Activated naive CD4-positive, alpha-beta T cell treated with anti-CD3 and anti-CD28 coated beads, Interleukin-2, amount 50 U/mL, for 72 hours (primary cell): ENCODE measurements around the gene TMEM116. TPM values are rescaled to one million over a fixed set of nuclear protein-coding genes. Genes with fewer than 3 reads are reported as not detected.
A peak's percentile ranks its signal among the peaks of the same experiment; 100 is the strongest.
"Not testable (repeated sequence)": the region's sequence is repeated elsewhere in the genome, so short reads cannot be mapped to it uniquely, and the experiment has no call there.

Experiments
- ATAC-seq, 2 donors: fragments of 150-1000 bp; cut with Tn5 transposase; 2 replicates each; pipeline ENCODE4 v1.10.0; 2021; ENCODE audit warnings: mild to moderate bottlenecking in 2 of 2, moderate library complexity in 2 of 2
- DNase-seq, 2 donors: peaks; one replicate each; pipeline ENCODE4 v3.0.0; 2021 to 2022; ENCODE audit warnings: low spot score in 2 of 2
- H3K27ac Mint-ChIP-seq, 2 donors: one replicate each; pipeline ENCODE4 v1.8.0; 2022; ENCODE audit warnings: mild to moderate bottlenecking in 2 of 2, mixed read lengths in 2 of 2
- H3K36me3 Mint-ChIP-seq, 2 donors: one replicate each; pipeline ENCODE4 v1.8.0; 2022; ENCODE audit warnings: mixed read lengths in 2 of 2
- H3K9me3 Mint-ChIP-seq, 2 donors: one replicate each; pipeline ENCODE4 v1.8.0; 2022; ENCODE audit warnings: mixed read lengths in 2 of 2
- total RNA-seq, 2 donors: library from RNA; stranded (reverse); gene quantifications; one replicate each; pipeline ENCODE4 v1.2.3, GENCODE V29; 2022

The TMEM116 gene
- total RNA-seq, 2 donors from 2014 or later: 16.9 to 18.5 TPM

- ATAC-seq: peak in 1 of 2 donors; percentile 26
- peak overlapping the region; percentile 68 to 84 for H3K27ac Mint-ChIP-seq
- not testable (repeated sequence) for H3K9me3 Mint-ChIP-seq, DNase-seq, H3K36me3 Mint-ChIP-seq
Measured at GRCh38 chr12:111994211-111995111, 18.5 kb downstream of the TMEM116 start.

DNA sequence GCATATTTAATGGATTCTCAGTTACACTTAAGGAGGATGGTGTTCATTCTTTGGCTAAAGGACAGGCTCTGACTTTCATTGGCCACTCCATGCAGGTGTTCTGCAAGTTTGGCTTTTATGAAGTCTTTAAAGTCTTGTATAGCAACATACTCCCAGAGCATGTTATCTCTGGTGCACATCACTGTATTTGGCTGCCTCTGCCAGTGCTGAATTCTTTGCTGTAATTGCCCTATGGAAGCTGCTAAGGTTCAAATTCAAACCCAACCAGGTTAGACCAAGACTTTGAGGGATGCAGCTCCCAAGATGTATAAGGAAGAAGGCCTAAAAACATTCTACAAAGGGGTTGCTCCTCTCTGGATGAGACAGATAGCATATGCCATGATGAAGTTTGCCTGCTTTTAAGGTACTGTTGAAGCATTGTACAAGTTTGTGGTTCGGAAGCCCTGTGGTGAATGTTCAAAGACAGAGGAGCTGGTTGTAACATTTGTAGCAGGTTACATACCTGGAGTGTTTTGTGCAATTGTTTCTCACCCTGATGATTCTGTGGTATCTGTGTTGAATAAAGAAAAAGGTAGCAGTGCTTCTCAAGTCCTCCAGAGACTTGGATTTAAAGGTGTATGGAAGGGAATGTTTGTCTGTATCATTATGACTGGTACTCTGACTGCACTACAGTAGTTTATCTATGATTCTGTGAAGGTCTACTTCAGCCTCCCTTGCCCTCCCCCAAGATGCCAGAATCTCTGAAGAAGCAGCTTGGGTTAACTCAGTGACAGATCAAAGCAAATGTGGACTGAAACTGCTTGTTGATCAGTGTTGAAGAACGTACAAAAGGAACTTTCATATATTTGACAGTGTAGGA lies 19.4 kb downstream of the TMEM116 start:
- peak; percentile 74 to 84 for ATAC-seq
- H3K9me3 Mint-ChIP-seq: no peaks in the 10 kb centered on the region
- peaks cover 0 to 11% of the 10 kb centered on the region in 2 donors for H3K36me3 Mint-ChIP-seq
- DNase-seq: peak in 1 of 2 donors; percentile 37
- peak overlapping the region; percentile 10 to 68 for H3K27ac Mint-ChIP-seq

- ATAC-seq: peak; percentile 24 to 42
- H3K27ac Mint-ChIP-seq: peak overlapping the region in 1 of 2 donors; percentile 84
- no peaks in the 10 kb centered on the region for H3K9me3 Mint-ChIP-seq
- DNase-seq: no peak
- H3K36me3 Mint-ChIP-seq: peaks cover 0 to 11% of the 10 kb centered on the region in 2 donors
Measured at GRCh38 chr12:111992464-111992863, 20.5 kb downstream of the TMEM116 start.

- Mint-ChIP-seq H3K27ac (peak overlapping the region; percentile 8 to 84), H3K36me3 (peaks cover 0 to 11% of the 10 kb centered on the region in 2 donors), H3K9me3 (no peaks in the 10 kb centered on the region)
- DNase-seq: no peak
- peak; percentile 46 to 70 for ATAC-seq
Measured at GRCh38 chr12:111991946-111992345, 21.0 kb downstream of the TMEM116 start.

- H3K27ac Mint-ChIP-seq: peak overlapping the region; percentile 8 to 84
- ATAC-seq: peak; percentile 23 to 47
Measured at GRCh38 chr12:111991535-111991934, 21.4 kb downstream of the TMEM116 start.

GRCh38 chr12:111984820-111985219 lies 28.1 kb downstream of the TMEM116 start:
- no peak for DNase-seq
- ATAC-seq: no peak
- Mint-ChIP-seq H3K36me3 (peaks cover 0 to 6% of the 10 kb centered on the region in 2 donors), H3K27ac (no peak overlapping the region), H3K9me3 (no peaks in the 10 kb centered on the region)

More at GRCh38 chr12:111991535-111991934, 21.4 kb downstream of the TMEM116 start:
- DNase-seq: no peak
- Mint-ChIP-seq H3K36me3 (peaks cover 0 to 11% of the 10 kb centered on the region in 2 donors), H3K9me3 (no peaks in the 10 kb centered on the region)

DNA sequence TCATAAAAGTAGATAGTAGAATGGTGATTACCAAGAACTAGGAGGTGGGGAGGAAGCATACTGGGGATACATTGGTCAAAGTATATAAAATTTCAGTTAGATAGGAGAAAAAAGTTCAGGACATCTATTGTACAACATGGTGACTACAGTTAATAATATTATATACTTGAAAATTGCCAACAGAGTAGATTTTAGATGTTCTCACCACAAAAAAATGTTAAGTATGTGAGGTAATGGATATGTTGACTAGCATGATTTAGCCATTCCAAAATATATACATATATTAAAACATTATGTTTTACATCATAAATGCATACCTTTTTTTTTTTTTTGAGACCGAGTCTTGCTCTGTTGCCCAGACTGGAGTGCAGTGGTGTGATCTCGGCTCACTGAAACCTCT lies 31.0 kb downstream of the TMEM116 start:
- no peak for DNase-seq
- H3K27ac Mint-ChIP-seq: no peak overlapping the region
- H3K36me3 Mint-ChIP-seq: no peaks in the 10 kb centered on the region
- no peak for ATAC-seq
- no peaks in the 10 kb centered on the region for H3K9me3 Mint-ChIP-seq

GRCh38 chr12:111980598-111980997 lies 32.4 kb downstream of the TMEM116 start:
- ATAC-seq: no peak

GRCh38 chr12:111978545-111978944 lies 34.4 kb downstream of the TMEM116 start:
- ATAC-seq (no peak), DNase-seq (no peak)
- H3K9me3 Mint-ChIP-seq: no peaks in the 10 kb centered on the region
- H3K36me3 Mint-ChIP-seq: no peaks in the 10 kb centered on the region
- H3K27ac Mint-ChIP-seq: no peak overlapping the region

More at GRCh38 chr12:111980598-111980997, 32.4 kb downstream of the TMEM116 start:
- H3K9me3 Mint-ChIP-seq: no peaks in the 10 kb centered on the region
- no peak overlapping the region for H3K27ac Mint-ChIP-seq
- DNase-seq: no peak
- H3K36me3 Mint-ChIP-seq: no peaks in the 10 kb centered on the region

DNA sequence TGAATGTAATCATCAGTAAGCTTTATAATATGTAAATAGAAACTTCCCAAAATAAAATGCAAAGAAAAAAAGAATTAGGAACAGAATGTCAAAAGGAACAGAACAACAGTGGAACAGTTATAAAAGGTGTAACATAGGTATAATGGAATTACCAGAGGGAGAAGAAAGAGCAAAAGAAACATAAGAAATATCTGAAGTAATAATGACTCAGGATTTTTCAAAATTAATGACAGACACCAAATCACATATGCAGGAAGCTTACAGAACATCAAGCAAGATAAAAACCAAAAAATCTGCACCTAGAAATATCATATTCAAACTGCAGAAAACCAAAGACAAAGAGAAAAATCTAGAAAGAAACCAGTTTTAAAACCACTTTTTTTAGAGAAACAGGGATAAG lies 36.1 kb downstream of the TMEM116 start:
- ATAC-seq: no peak
- no peak for DNase-seq
- Mint-ChIP-seq H3K27ac (peak overlapping the region; percentile 25 to 79), H3K9me3 (no peaks in the 10 kb centered on the region), H3K36me3 (no peaks in the 10 kb centered on the region)

DNA sequence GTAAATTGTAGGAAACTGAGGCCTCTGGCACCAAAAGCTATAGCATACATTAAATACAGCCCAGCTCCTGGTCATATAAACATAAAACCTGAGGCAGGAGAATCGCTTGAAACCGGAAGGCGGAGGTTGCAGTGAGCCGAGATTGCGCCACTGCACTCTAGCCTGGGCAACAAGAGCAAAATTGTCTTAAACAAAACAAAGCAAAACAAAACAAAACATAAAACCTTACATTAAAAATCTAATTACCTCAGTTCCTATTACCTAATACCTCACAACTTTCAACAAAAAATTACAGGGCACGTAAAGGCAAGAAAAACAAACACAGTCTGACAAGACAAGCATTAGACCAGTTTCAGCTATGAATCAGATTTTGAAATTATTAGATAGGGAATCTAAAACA lies 36.7 kb downstream of the TMEM116 start:
- no peak for ATAC-seq
- peak overlapping the region in 1 of 2 donors; percentile 25 for H3K27ac Mint-ChIP-seq
- no peaks in the 10 kb centered on the region for H3K9me3 Mint-ChIP-seq
- no peaks in the 10 kb centered on the region for H3K36me3 Mint-ChIP-seq
- no peak for DNase-seq

GRCh38 chr12:111975161-111975931 lies 37.6 kb downstream of the TMEM116 start:
- Mint-ChIP-seq H3K36me3 (peaks cover 0 to 5% of the 10 kb centered on the region in 2 donors), H3K27ac (no peak overlapping the region), H3K9me3 (peaks cover 0 to 5% of the 10 kb centered on the region in 2 donors)
- DNase-seq (no peak), ATAC-seq (no peak)

- ATAC-seq (no peak), DNase-seq (no peak)
- Mint-ChIP-seq H3K9me3 (peaks cover 0 to 5% of the 10 kb centered on the region in 2 donors), H3K36me3 (peaks cover 5 to 6% of the 10 kb centered on the region in 2 donors), H3K27ac (peak overlapping the region in 1 of 2 donors; percentile 50)
Measured at GRCh38 chr12:111971800-111972199, 41.2 kb downstream of the TMEM116 start.

DNA sequence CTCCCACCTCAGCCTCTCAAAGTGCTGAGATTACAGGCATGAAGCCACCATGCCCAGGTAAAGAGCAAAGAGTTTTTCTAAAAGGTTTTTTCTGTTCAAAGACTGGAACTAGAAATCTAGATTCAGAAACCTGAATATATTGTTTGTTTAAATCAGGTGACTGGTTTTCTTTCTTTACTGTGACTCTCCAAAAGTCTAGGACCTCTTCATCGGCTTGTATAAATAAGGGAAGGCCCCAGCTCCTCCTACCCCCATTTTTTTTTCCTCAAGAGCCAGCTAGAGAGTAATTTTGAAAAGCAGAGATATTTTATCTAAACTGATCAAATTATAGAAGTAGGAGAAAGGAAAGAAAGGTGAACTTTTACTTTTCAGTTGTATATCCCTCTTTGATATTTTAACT lies 48.0 kb downstream of the TMEM116 start:
- H3K36me3 Mint-ChIP-seq: peaks cover 23 to 43% of the 10 kb centered on the region in 2 donors
- H3K27ac Mint-ChIP-seq: no peak overlapping the region
- DNase-seq: no peak

DNA sequence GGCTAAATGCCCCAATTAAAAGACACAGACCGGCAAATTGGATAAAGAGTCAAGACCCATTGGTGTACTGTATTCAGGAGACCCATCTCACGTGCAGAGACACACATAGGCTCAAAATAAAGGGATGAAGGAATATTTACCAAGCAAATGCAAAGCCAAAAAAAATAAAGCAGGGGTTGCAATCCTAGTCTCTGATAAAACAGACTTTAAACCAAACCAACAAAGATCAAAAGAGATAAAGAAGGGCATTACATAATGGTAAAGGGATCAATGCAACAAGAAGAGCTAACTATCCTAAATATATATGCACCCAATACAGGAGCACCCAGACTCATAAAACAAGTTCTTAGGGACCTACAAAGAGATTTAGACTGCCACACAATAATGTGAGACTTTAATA lies 53.4 kb downstream of the TMEM116 start:
- ATAC-seq: not testable (repeated sequence)
- H3K9me3 Mint-ChIP-seq: peaks cover 16 to 27% of the 10 kb centered on the region in 2 donors
- H3K36me3 Mint-ChIP-seq: peaks cover 44 to 75% of the 10 kb centered on the region in 2 donors

More for the DNA sequence above, 48.0 kb downstream of the TMEM116 start:
- no peak for ATAC-seq
- peaks cover 8 to 10% of the 10 kb centered on the region in 2 donors for H3K9me3 Mint-ChIP-seq

DNA sequence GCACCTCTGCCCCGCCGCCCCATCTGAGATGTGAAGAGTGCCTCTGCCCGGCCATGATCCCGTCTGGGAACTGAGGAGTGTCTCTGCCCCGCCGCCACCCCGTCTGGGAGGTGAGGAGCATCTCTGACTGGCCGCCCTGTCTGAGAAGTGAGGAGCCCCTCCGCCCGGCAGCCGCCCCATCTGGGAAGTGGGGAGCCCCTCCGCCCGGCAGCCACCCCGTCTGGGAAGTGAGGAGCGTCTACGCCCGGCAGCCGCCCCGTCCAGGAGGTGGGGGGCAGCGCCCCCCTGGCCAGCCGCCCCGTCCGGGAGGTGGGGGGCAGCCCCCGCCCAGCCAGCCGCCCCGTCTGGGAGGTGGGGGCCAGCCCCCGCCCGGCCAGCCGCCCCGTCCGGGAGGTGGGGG lies 55.7 kb downstream of the TMEM116 start:
- Mint-ChIP-seq H3K9me3 (peaks cover 13 to 32% of the 10 kb centered on the region in 2 donors), H3K36me3 (peaks cover 44 to 67% of the 10 kb centered on the region in 2 donors)
- not testable (repeated sequence) for DNase-seq, H3K27ac Mint-ChIP-seq, ATAC-seq

More for the DNA sequence above, 53.4 kb downstream of the TMEM116 start:
- H3K27ac Mint-ChIP-seq, DNase-seq: not testable (repeated sequence)
